Activated naive CD4-positive, alpha-beta T cell treated with anti-CD3 and anti-CD28 coated beads, Interleukin-2, amount 10 ng/mL, durations not matched to agents 7 days and 5 days (primary cell): ENCODE results near the gene PPP1R37.
A peak's percentile ranks its signal among the peaks of the same experiment; 100 is the strongest.

Experiments
- CTCF ChIA-PET: fragments of 350-600 bp; sonication (Branson Sonifier 250); formaldehyde crosslinking; loops from one replicate; lab custom pipeline; 2021; ENCODE audit warnings: antibody characterized with exemption; lab: Charles Lee
- DNase-seq: peaks from one replicate; pipeline ENCODE4 v3.0.0-alpha.2; 2020
- H3K27ac Mint-ChIP-seq: one replicate; pipeline ENCODE4 v1.8.0; 2021; ENCODE audit warnings: mild to moderate bottlenecking, moderate library complexity, mixed read lengths
- H3K27me3 Mint-ChIP-seq: one replicate; pipeline ENCODE4 v1.8.0; 2021; ENCODE audit warnings: mild to moderate bottlenecking, mixed read lengths
- H3K36me3 Mint-ChIP-seq: one replicate; pipeline ENCODE4 v1.8.0; 2021; ENCODE audit warnings: mixed read lengths
- H3K4me1 Mint-ChIP-seq: one replicate; pipeline ENCODE4 v1.8.0; 2021; ENCODE audit warnings: mixed read lengths
- H3K4me3 Mint-ChIP-seq: one replicate; pipeline ENCODE4 v1.8.0; 2021; ENCODE audit warnings: mild to moderate bottlenecking, moderate library complexity, mixed read lengths
- H3K9me3 Mint-ChIP-seq: one replicate; pipeline ENCODE4 v1.8.0; 2021; ENCODE audit warnings: mixed read lengths

Gene PPP1R37

GRCh38 chr19:45158503-45159209 is 65.7 kb downstream of the PPP1R37 start:
- CTCF ChIA-PET = no interaction called here
- Mint-ChIP-seq H3K4me1 (peaks cover 9% of the 10 kb centered on the region), H3K9me3 (no peaks in the 10 kb centered on the region), H3K27ac (no peak overlapping the region), H3K27me3 (peaks cover 82% of the 10 kb centered on the region), H3K36me3 (peaks cover 2% of the 10 kb centered on the region), H3K4me3 (no peak overlapping the region)
- DNase-seq = no peak

GRCh38 chr19:45159210-45159970 is 66.4 kb downstream of the PPP1R37 start:
- Mint-ChIP-seq H3K4me1 (peaks cover 10% of the 10 kb centered on the region), H3K36me3 (no peaks in the 10 kb centered on the region), H3K27ac (no peak overlapping the region), H3K27me3 (peaks cover 75% of the 10 kb centered on the region), H3K9me3 (no peaks in the 10 kb centered on the region), H3K4me3 (no peak overlapping the region)
- CTCF ChIA-PET = no interaction called here
- no peak for DNase-seq

DNA sequence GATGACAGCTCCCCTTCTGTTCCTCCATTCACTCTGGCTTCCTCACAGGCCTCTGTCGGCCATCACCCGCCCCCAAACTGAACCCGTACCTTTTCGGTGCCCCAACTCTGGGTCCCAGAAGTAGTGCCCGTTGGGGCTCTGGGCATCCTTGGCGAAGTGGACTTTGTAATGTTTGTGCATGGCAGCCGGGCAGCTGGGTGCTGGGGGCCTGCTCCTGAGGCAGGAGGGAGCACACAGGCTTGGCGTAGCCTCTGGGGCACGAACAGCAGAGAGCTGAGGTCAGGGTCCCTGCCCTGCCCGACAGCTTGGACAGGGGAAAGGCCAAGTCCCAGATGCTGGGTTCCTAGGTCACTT is 67.0 kb downstream of the PPP1R37 start:
- Mint-ChIP-seq H3K27ac (no peak overlapping the region), H3K36me3 (no peaks in the 10 kb centered on the region), H3K27me3 (peaks cover 69% of the 10 kb centered on the region), H3K4me3 (no peak overlapping the region), H3K9me3 (no peaks in the 10 kb centered on the region), H3K4me1 (peaks cover 14% of the 10 kb centered on the region)
- CTCF ChIA-PET = no interaction called here
- DNase-seq = no peak

DNA sequence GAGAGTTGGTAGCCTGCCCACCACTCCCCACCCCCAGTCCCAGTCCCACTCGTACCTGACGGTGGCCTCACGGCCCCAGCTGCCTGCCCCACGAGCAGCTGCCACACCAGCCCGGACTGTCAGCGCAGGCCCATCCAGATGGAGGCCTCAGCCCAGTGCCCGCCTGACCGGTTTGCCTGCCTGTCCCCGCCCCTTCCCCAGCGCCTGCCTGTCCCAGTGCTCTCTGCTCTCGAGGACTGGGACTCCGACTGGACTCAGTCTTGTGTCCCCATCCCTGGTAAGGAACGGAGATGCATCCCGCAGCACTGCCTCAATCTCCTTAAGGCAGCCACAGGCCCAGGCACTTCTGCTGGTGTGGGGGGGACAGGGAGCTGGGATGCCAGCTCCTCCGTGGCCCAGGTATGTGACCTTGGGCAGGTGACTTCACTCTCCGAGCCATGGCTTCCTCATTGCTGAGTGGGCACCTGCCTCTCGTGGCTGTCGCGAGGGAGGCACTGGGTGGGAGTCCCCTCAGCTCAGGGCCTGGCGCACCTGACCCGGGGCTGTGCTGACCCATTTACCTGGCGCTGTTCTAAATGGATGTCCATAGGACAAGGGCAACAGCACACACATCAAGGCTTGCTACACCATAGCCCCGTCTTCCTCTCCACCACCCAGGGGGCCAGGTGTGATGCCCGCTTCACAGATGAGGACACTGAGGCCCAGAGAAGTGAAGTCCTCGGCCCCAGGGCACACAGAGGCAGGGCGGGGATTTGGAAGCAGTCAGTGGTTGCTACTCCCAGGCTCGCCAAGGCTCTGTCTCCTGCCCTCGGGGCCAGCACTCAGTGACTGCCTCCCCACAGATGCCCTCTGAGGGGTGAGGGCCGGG is 68.1 kb downstream of the PPP1R37 start, which contains the start of gene NKPD1:
Gene NKPD1 (minus strand): TSS at position 113 of the 868 bp plus-strand sequence. CDS start 832 bp downstream, outside the sequence.
- H3K27ac Mint-ChIP-seq = no peak within 1 kb of the TSS
- no peaks in the 10 kb centered on the region for H3K9me3 Mint-ChIP-seq
- peaks cover 58% of the 10 kb centered on the region for H3K27me3 Mint-ChIP-seq
- CTCF ChIA-PET = no interaction called here
- no peak for DNase-seq
- H3K36me3 Mint-ChIP-seq = peaks cover 4% of the 10 kb centered on the region
- peaks cover 21% of the 10 kb centered on the region for H3K4me1 Mint-ChIP-seq
- H3K4me3 Mint-ChIP-seq = no peak within 1 kb of the TSS

- Mint-ChIP-seq H3K36me3 (peaks cover 5% of the 10 kb centered on the region), H3K27ac (no peak overlapping the region), H3K27me3 (peaks cover 51% of the 10 kb centered on the region), H3K4me3 (no peak overlapping the region), H3K9me3 (no peaks in the 10 kb centered on the region), H3K4me1 (peaks cover 23% of the 10 kb centered on the region)
- DNase-seq = no peak
- CTCF ChIA-PET = no interaction called here
Observed at GRCh38 chr19:45161738-45162607, 69.0 kb downstream of the PPP1R37 start.

DNA sequence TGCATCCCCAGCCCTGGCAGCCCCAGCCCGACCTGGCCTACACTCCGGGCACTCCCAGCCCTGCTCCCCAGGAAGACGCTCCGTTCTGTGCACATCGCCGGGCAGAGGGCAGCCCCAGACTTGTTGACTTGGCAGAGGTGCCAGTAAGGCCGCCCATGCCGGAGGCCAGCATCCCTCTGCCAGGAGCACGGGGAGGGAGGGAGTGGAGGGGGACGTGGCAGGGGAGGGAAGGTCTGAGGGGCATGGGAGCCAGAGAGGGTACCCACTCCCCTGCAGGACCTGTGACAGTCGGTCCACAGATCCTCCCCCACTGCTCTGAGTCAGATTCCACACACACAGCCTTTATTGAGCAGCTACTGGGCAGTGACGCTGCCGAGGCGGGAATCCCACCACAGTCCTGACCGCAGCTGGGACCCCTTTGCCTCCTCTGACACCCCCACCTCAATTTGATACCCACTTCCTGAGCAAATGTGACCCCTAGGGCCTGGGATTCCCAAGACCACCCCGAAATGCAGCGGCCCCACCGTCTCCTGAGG is 69.7 kb downstream of the PPP1R37 start:
- Mint-ChIP-seq H3K4me1 (peaks cover 27% of the 10 kb centered on the region), H3K27me3 (peaks cover 47% of the 10 kb centered on the region), H3K9me3 (no peaks in the 10 kb centered on the region), H3K36me3 (peaks cover 8% of the 10 kb centered on the region), H3K4me3 (no peak overlapping the region), H3K27ac (no peak overlapping the region)
- DNase-seq = no peak
- CTCF ChIA-PET = no interaction called here

- DNase-seq = no peak
- Mint-ChIP-seq H3K36me3 (peaks cover 8% of the 10 kb centered on the region), H3K27me3 (peaks cover 42% of the 10 kb centered on the region), H3K9me3 (no peaks in the 10 kb centered on the region), H3K4me1 (peaks cover 27% of the 10 kb centered on the region), H3K4me3 (no peak overlapping the region), H3K27ac (no peak overlapping the region)
- CTCF ChIA-PET = interaction anchor here (1.0 kb wide), 1 partner anchor 11 kb away, joined by 3 read pairs; no protein-coding TSS in a partner anchor
Observed at GRCh38 chr19:45163156-45163555, 70.2 kb downstream of the PPP1R37 start.

DNA sequence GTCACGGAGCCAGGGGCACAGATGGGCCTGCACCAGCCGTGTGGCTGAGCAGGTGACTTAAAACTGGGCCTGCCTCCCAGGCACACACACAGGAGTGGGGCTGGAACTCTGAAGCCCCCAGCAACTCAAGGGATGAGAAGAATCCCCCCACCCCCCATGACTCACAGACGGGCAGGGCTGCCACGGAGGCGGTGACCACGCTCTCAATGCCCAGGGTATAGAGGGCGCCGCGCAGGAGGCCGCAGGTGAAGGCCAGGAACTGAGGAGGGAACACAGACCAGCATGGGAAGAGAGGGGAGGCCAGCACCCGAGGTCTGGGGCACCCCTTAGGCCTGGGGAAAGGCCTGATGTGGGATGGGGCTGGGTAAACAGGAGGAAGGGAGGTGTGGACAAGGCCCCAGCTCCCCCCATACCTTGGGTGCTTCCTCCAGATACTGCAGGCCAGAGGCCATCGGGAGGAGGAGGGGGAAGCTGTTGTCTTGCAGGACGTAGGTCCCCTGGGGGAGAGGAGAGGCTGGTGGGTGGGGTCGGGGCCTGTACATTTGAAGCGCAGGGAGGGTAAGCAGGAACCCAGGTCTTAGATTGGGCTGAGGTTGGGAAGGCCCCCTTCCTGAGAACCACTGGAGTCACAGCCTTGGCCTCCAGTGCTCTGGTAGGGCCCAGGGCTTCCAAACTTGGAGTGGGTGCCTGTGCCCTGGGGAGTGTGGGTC is 70.9 kb downstream of the PPP1R37 start:
- Mint-ChIP-seq H3K27ac (peak overlapping the region; percentile 42), H3K4me1 (peaks cover 35% of the 10 kb centered on the region), H3K36me3 (peaks cover 9% of the 10 kb centered on the region), H3K4me3 (no peak overlapping the region), H3K27me3 (peaks cover 34% of the 10 kb centered on the region), H3K9me3 (no peaks in the 10 kb centered on the region)
- CTCF ChIA-PET = interaction anchor here (1.0 to 1.6 kb wide), 2 partner anchors 12 to 23 kb away, joined by 3 to 8 read pairs; no protein-coding TSS in a partner anchor
- DNase-seq = no peak

DNA sequence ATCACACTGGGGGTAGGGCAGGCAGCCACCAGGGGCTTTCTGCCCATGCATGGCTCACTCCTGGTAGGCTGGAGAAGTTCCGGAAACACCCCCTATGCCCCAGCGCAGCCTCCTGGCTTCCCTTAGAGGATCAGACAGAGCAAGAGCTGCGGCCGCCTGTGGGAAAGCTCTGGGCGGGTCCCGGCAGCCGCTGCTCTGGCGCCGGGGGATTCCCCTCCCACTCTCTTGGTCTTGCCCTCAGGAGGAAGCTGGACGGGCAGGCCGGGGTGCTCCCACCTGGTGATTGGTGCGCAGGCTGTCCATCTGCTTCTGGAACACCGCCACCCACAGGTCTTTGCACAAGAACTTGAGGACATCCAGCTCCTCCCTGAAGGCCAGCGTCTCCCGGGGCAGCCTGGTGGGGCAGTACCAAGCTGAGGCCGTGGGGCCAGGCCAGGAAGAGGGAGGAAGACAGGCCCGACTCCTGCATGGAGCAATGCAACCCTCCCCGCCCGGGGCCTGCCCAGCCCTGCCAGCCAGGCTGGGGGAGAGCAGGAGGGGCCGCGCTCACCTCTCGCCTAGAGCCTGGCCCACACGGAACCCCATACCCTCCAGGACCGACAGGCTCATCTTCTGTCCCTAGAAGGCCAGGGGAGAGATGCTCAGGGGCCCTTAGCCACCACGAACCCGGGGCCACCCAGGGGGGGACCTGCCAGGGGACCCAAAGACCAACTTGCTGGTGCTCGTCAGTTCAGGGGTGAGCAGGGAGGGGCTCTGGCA is 71.8 kb downstream of the PPP1R37 start:
- Mint-ChIP-seq H3K4me3 (no peak overlapping the region), H3K36me3 (peaks cover 9% of the 10 kb centered on the region), H3K27ac (peak overlapping the region; percentile 42), H3K9me3 (no peaks in the 10 kb centered on the region), H3K4me1 (peaks cover 43% of the 10 kb centered on the region), H3K27me3 (peaks cover 26% of the 10 kb centered on the region)
- DNase-seq = peak; percentile 75
- CTCF ChIA-PET = interaction anchor here (1.6 kb wide), 1 partner anchor 22 kb away, joined by 8 read pairs; no protein-coding TSS in a partner anchor

- H3K36me3 Mint-ChIP-seq = peaks cover 9% of the 10 kb centered on the region
- peaks cover 63% of the 10 kb centered on the region for H3K4me1 Mint-ChIP-seq
- no peak overlapping the region for H3K4me3 Mint-ChIP-seq
- H3K9me3 Mint-ChIP-seq = no peaks in the 10 kb centered on the region
- peak overlapping the region; percentile 29 for H3K27ac Mint-ChIP-seq
- CTCF ChIA-PET = interaction anchor here (1.0 kb wide), 1 partner anchor 24 kb away, joined by 3 read pairs; no protein-coding TSS in a partner anchor
- H3K27me3 Mint-ChIP-seq = peaks cover 9% of the 10 kb centered on the region
- no peak for DNase-seq
Observed at GRCh38 chr19:45166723-45167252, 73.8 kb downstream of the PPP1R37 start.

DNA sequence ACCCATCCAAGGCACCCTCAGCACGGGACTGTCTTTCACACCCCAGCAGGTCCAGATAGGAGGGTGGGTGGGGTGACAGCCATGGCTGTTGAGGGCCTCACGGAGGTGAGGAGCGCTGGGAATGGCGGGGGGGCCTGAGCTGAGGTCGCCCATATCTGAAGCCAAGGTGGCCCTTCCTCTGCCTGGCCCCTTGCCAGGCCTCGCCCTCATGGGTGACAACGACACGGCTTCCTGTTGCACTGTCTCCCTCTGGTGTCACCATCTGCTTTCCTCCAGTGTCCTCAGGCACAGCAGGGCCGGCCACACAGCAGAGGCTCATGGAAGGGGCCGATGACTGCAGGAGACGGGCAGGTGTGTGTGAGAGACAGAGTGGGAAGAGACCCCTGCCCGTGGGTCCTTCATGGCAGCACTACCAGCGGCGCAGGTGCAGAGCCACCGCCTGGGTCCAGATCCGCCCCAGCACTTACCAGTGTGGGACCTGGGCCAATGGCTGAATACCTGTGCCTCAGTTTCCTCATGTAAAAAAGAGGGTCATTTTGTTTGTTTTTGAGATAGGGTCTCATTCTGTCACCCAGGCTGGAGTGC is 75.9 kb downstream of the PPP1R37 start:
- H3K27ac Mint-ChIP-seq = no peak overlapping the region
- DNase-seq = no peak
- H3K9me3 Mint-ChIP-seq = no peaks in the 10 kb centered on the region
- H3K36me3 Mint-ChIP-seq = peaks cover 9% of the 10 kb centered on the region
- CTCF ChIA-PET = no interaction called here
- H3K4me3 Mint-ChIP-seq = no peak overlapping the region
- peaks cover 3% of the 10 kb centered on the region for H3K27me3 Mint-ChIP-seq
- H3K4me1 Mint-ChIP-seq = peaks cover 75% of the 10 kb centered on the region
